Epithelial cell of prostate (primary cell): ENCODE data around the gene FLCN.
"Not testable (repeated sequence)": the region's sequence is repeated elsewhere in the genome, so short reads cannot be mapped to it uniquely, and the experiment has no call there.

ENCODE experiments used
- DNase-seq: peaks from one replicate; pipeline ENCODE4 v3.0.0-alpha.2; 2011; ENCODE audit warnings: low read depth, low spot score
- H3K27ac ChIP-seq: fragments of 450-650 bp; 2 replicates; pipeline ENCODE4 v1.5.1; 2017; ENCODE audit warnings: mild to moderate bottlenecking

The FLCN gene

DNA sequence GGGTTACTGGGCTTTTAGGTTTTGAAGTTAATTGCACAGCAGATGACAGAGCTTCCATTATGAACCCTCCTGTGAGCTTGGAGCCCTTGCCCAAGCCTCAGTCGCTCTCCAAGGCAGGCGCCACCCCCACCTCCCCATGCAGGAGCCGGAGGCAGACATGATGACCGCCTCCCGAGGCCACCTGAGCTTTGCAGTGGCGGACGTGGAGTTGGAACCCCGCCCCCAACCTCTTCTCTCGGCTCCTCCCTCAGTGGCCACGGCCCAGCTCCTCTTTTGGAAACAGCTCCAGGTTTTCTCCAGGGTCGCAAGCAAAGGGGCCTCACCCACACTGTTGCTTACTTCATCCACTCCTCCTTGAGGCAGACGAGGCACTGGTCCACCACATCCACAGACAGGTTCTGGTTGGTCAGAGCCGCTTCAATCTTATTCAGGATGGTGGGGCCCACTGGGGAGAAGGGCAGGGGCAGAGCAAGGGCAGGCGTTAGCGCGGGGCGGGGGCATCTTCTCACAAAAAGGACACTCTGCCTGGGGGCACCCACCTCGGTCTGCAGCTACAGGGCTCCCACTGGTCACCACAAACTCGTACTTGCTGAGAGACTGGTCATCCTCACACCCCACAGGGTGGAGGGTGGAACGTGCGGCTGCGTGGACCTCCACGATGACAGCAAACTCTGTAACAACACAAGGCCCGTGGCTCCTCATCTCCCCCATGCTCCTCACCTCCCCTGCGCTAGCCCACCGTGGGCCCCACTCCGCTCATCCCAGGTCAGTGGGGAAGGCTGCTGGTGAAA is 22.1 kb downstream of the FLCN start:
- H3K27ac ChIP-seq, result no peak overlapping the region
- DNase-seq, result no peak

DNA sequence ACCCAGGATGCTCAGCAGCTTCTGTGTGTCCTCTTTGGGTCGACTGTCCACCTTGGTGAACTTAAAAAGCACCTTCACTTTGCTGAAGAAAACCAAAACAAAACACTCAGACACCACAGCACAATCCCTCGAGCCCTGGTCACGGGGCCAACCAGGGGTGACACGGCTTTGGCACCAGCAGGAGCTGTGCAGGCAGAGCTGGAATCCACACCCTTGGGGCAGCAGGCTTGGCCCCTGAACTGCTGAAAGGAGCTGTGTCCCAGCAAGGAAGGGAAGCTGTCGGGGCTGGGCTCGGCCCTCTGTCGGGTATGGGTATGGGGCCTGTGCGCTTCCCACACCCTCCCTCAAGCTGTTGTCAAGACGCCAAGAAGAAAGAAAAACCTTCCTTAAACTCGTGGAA is 23.2 kb downstream of the FLCN start:
- DNase-seq, result no peak

GRCh38 chr17:17207998-17208397 is 29.0 kb downstream of the FLCN start:
- no peak for DNase-seq
- no peak overlapping the region for H3K27ac ChIP-seq

More for the DNA sequence above, 23.2 kb downstream of the FLCN start:
- no peak overlapping the region for H3K27ac ChIP-seq

DNA sequence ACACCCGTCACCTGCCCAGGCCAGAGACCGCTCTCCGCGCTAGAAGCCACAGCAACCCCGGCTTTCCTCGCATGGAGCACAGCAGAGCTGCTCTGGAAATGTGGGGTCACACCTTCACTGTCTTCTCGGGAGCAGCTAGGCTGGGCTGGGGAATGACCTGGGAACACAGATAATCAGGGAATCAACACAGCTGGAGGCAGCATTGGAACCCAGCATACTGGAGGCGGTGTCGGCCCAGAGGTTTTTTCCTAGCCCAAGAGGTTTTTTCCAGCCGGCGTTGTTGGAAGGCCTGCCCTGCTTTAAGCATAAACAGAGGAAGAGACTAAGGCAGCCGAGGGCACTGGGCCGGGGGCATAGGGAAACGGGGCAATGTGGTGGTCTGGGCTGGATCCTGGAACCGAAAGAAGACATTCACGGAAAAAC is 30.0 kb downstream of the FLCN start:
- peak overlapping the region; percentile 3 for H3K27ac ChIP-seq
- DNase-seq, result no peak

DNA sequence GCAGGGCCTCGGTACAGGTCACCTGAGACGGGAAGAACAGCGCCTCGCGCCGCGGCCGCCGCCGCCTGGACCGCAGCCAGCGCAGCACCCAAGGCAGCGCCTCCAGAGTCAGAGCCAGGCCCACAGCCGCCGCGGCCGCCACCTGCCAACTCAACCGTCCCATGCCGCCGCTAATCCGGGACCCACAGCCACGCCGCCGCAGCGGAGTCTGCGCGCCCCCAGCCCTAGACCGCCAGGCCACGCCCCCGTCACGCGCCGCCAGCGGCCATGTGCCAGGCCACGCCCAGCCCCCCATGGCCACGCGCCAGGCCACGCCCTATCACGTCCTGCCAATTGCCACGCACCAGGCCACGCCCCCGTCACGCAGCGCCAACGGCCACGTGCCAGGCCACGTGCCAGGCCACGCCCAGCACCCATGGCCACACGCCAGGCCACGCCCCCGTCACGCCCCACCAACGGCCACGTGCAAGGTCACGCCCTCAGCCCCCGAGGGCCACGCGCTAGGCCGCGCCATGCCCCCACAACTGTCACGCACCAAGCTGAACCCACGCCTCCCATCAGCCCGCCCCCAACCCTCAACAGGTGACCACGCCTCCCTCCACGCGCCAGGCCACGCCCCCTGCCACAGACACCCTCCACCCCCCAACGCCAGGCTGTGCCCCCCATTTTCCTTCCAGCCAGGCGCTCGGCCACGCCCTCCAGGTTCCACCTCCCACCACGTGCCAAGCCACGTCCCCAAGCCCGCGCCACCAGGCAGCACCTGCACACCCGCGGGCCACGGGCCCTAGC is 30.6 kb downstream of the FLCN start, which contains the start of gene PLD6:
Gene PLD6 (minus strand): TSS at position 210 of the 789 bp plus-strand sequence. CDS start 47 bp downstream, at position 163.
- DNase-seq, result no peak
- peak within 1 kb of the TSS; percentile 3 for H3K27ac ChIP-seq

DNA sequence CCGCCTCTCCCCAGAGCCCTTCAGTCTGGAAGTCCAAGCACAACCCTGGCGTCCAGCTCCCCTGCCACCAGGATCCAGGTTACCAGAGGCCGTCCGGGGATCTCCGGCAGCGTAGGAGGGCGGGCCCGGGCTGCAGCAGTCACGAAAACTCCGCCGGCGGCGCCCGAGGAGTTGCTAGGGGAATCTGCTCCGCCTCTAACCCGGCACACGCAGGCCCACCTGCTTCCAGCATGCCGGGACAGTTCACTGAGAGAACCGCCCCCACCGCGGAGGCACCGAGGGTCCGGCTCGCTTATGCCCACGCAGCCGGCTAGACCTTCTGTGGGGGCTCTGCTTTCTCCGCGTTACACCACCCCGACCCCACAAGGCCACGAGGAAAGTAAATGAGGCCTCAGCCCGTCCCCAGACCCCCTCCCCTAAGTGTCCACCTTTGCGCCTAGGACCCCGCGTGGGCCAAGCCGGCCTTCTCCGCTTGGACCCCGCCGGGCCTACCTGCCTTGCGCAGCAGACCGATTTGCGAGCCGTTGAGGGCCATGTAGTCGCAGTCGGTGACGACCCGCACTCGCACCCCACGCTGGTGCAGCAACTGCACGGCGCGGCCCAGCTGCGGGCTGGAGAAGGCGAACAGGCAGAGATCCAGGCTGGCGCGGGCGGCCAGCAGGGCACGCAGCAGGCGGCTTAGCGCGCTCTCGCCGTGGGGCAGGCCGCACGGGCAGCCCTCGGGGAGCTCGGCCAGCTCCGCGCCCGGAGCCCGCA is 31.4 kb downstream of the FLCN start:
- DNase-seq, result no peak
- H3K27ac ChIP-seq, result no peak overlapping the region

GRCh38 chr17:17204635-17205231 is 32.2 kb downstream of the FLCN start:
- no peak for DNase-seq
- no peak overlapping the region for H3K27ac ChIP-seq

DNA sequence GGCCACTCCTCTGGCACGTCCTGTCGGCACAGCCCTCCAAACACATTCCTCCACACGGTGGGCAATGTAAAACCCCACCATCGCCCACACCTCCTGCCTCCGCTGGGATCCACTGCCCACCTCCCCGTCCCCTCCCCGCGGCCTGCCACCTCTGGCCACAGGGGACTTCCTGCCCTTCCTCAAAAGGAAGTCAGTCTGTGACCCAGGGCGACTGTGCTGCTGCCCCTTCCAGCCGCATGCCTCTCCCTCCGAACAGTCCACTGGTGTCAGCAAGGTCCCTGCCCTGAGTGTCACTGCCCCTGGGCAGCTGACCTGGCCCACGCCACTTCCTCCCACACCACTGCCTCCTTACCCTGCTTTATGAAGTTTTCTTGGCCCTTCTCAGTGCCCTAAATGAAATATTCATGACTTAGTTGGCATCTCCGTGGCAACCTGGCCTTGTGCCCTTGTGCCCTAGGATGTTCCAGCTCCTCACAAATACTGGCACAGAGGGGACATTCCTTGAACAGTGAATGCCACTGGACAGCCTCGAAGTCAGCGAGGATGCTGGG is 32.9 kb downstream of the FLCN start:
- H3K27ac ChIP-seq, result no peak overlapping the region
- no peak for DNase-seq

DNA sequence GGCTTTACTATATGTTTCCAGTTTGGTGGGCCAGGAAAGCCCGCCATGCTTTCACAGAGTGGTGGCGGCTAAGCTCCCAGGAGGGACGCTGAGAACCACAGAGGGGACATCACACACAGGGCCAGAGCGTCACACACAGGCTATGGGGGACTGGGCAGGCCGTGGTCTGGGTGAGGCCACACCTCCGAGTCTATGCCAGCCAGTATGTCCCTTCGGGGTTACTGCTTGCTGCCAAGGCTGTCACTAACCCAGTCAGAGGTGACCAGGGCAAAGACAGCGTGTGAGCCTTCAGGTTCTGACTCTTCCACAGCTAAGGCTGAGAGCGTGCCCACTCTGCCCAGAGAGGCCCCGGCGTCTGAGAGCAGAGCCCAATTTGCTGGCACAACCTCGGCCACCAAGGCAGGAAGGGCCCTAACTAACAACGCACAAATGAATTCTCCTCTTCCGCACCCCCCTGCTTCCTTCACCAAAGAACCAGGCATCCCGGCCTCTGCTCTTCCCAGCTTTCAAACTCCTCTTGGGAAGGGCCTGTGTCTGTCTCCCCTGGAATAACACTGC is 33.7 kb downstream of the FLCN start:
- no peak overlapping the region for H3K27ac ChIP-seq
- no peak for DNase-seq

DNA sequence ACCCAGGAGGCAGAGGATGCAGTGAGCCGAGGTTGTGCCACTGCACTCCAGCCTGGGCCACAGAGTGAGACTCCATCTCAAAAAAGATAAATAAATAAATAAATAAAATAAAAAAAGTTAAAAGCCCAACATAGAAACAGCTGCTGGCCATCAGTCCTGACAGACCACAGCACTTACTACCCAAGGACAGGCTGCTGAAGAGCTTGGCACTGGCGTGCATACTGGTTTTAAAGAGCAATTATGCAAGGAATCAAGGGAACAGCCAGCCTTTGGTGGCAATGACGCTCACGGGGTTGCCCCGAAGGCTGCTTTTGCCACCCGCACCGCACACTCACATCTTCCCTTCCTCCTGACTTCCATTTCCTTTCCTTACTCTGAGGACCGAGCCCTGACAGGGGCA is 35.1 kb downstream of the FLCN start:
- DNase-seq, result no peak
- no peak overlapping the region for H3K27ac ChIP-seq

GRCh38 chr17:17201271-17201670 is 35.7 kb downstream of the FLCN start:
- DNase-seq, result no peak
- H3K27ac ChIP-seq, result no peak overlapping the region

DNA sequence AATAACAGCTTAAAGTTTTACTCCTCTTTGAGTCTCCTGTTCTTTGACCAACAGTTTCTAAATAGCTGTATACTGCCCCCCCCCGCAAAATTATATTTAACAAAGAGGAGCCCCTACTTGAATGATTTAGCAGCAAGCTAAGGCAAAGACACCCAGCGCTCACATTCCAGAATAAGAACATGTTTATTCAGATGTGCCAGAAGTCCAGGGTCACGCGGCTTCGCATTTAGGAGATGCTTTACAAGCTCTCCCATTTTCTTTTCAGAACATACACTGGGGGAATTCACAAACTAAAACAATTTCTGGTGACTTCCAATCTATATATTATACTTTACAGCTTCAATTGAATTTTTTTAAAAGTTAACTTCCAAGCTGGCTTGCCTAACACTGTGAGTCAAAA is 36.1 kb downstream of the FLCN start:
- H3K27ac ChIP-seq, result no peak overlapping the region
- no peak for DNase-seq

DNA sequence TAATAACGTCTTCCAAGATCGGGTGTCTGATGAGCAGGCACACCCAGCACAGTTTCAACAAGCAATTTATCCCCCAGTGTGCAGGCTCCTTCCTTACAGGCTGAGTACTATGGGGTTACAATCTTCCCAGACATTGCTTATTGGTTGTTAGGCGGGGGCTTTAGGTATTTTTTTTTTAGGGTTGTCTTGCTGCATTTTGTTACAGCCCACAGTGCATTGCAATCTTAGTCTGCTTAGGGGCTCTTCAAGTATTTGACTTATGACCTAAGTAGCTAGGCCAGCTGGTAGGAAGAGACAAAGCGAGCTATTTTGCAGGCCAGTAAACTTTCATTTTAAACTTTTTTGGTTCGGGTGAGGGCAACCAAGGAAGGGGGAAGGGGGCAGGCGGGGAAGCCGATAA is 36.7 kb downstream of the FLCN start:
- no peak overlapping the region for H3K27ac ChIP-seq
- DNase-seq, result no peak

DNA sequence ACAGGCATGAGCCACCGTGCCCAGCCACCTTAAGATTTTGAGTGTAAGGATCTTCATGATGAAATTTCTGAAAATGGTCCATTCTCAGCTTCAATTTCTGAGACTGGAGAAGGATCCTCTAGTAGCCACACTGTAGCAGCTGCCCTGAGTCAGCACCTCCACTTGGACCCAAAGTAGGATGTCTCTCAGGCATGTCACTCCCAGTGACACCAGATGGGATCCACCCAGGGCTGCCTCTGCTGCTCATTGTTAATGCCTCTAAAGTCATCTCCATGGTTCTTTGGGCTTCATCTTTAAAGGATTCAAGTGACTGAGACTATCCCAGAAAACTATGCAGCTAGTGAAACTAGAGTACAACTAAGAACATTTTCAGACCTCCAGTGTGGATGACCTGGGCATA is 38.7 kb downstream of the FLCN start:
- no peak overlapping the region for H3K27ac ChIP-seq

GRCh38 chr17:17196776-17197175 is 40.2 kb downstream of the FLCN start:
- no peak overlapping the region for H3K27ac ChIP-seq
- DNase-seq, result no peak

More for the DNA sequence above, 38.7 kb downstream of the FLCN start:
- no peak for DNase-seq

DNA sequence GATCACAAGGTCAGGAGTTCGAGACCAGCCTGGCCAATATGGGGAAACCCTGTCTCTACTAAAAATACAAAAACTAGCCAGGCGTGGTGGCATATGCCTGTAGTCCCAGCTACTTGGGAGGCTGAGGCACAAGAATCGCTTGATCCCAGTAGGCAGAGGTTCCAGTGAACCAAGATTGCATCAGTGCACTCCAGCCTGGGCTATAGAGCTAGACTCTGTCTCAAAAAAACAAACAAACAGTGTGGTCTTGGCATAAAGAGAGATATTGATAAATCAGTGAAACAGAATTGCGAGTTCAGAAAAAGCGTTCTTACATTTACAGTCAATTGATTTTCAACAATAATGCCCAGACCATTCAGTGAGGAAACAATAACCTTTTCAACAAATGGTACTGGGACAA is 41.5 kb downstream of the FLCN start:
- not testable (repeated sequence) for H3K27ac ChIP-seq, DNase-seq

DNA sequence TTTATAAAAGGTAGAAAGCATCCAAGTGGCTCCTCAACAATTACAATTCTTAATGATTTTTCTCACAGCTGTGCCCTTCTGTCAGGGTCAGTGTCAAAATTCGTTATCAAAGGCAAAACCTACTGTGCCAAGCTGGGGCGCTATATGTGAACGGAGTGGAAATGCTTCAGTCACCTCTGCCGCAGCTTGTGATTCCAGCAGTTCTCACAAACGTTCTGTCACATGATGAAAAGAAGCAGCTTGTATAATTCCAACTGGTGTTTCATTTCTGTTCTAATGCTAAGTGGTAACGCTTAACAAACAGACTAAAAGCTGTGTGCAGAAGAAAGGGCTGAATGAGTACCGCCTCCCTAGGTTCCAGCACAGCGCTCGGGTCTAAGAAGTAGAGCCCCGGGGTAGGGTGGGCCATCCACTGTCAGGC is 45.0 kb downstream of the FLCN start:
- DNase-seq, result no peak

DNA sequence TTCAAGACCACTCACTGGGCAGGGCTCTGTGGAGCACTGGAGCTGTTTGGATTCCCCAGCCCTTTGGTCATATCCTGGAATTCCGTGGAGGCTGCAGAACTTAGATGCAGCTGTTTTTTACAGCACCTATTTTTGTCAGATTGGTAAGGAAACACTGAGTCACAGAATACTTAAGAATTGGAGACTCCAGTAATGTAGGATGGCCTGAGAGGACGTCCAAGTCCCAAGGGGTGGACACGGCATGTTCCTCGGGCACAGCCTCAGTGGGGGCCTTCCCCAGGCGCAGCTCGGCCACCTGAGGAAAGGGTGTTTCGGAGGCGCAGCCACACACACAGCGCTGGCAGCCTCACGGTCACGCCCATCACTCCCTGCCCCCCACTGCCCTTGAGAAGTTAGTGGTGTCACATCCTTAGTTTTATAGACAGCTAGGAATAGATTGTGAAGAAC is 45.6 kb downstream of the FLCN start:
- DNase-seq, result no peak
- no peak overlapping the region for H3K27ac ChIP-seq

More for the DNA sequence above, 45.0 kb downstream of the FLCN start:
- H3K27ac ChIP-seq, result no peak overlapping the region

GRCh38 chr17:17190188-17190587 is 46.8 kb downstream of the FLCN start:
- DNase-seq, result no peak
- no peak overlapping the region for H3K27ac ChIP-seq

- H3K27ac ChIP-seq, result no peak overlapping the region
- DNase-seq, result no peak
Measured at GRCh38 chr17:17189559-17189958, 47.4 kb downstream of the FLCN start.
